ENCODE results near the gene TBX15.

The TBX15 gene

GRCh38 chr1:118985640-118986554 is 2.2 kb downstream of the TBX15 start:
- Histone ChIP-seq H3K9me3 (ENCODE audit: low read length) (peaks cover 8% of the 10 kb centered on the region), H3K27me3 (ENCODE audit: insufficient read depth, low read length) (peaks cover 100% of the 10 kb centered on the region), H3K4me3 (ENCODE audit: low read length) (no peak overlapping the region), H2AFZ (ENCODE audit: low read depth, low read length) (no peak overlapping the region), H3K36me3 (ENCODE audit: insufficient read depth, low read length) (no peaks in the 10 kb centered on the region), H3K4me1 (ENCODE audit: insufficient read depth, low read length) (peaks cover 13% of the 10 kb centered on the region)

GRCh38 chr1:118984722-118985639 is 3.2 kb downstream of the TBX15 start:
- Histone ChIP-seq H3K4me3 (ENCODE audit: low read length) (no peak overlapping the region), H3K4me1 (ENCODE audit: insufficient read depth, low read length) (peaks cover 13% of the 10 kb centered on the region), H3K27me3 (ENCODE audit: insufficient read depth, low read length) (peaks cover 99% of the 10 kb centered on the region)

GRCh38 chr1:118984086-118984721 is 3.9 kb downstream of the TBX15 start:
- no peak overlapping the region for H3K4me3 ChIP-seq (ENCODE audit: low read length)
- no peaks in the 10 kb centered on the region for H3K36me3 ChIP-seq (ENCODE audit: insufficient read depth, low read length)
- peaks cover 11% of the 10 kb centered on the region for H3K4me1 ChIP-seq (ENCODE audit: insufficient read depth, low read length)
- H2AFZ ChIP-seq (ENCODE audit: low read depth, low read length) = peak overlapping the region; percentile 31
- H3K9me3 ChIP-seq (ENCODE audit: low read length) = peaks cover 8% of the 10 kb centered on the region
- peaks cover 99% of the 10 kb centered on the region for H3K27me3 ChIP-seq (ENCODE audit: insufficient read depth, low read length)

More at GRCh38 chr1:118984722-118985639, 3.2 kb downstream of the TBX15 start:
- H3K36me3 ChIP-seq (ENCODE audit: insufficient read depth, low read length) = no peaks in the 10 kb centered on the region
- peaks cover 8% of the 10 kb centered on the region for H3K9me3 ChIP-seq (ENCODE audit: low read length)
- H2AFZ ChIP-seq (ENCODE audit: low read depth, low read length) = peak overlapping the region; percentile 31

- H3K27me3 ChIP-seq (ENCODE audit: insufficient read depth, low read length) = peaks cover 99% of the 10 kb centered on the region
- H2AFZ ChIP-seq (ENCODE audit: low read depth, low read length) = no peak overlapping the region
- peaks cover 8% of the 10 kb centered on the region for H3K9me3 ChIP-seq (ENCODE audit: low read length)
- H3K4me3 ChIP-seq (ENCODE audit: low read length) = no peak overlapping the region
- no peaks in the 10 kb centered on the region for H3K36me3 ChIP-seq (ENCODE audit: insufficient read depth, low read length)
- H3K4me1 ChIP-seq (ENCODE audit: insufficient read depth, low read length) = peaks cover 9% of the 10 kb centered on the region
These were observed 4.5 kb downstream of the TBX15 start for GRCh38 chr1:118983558-118984041.

DNA sequence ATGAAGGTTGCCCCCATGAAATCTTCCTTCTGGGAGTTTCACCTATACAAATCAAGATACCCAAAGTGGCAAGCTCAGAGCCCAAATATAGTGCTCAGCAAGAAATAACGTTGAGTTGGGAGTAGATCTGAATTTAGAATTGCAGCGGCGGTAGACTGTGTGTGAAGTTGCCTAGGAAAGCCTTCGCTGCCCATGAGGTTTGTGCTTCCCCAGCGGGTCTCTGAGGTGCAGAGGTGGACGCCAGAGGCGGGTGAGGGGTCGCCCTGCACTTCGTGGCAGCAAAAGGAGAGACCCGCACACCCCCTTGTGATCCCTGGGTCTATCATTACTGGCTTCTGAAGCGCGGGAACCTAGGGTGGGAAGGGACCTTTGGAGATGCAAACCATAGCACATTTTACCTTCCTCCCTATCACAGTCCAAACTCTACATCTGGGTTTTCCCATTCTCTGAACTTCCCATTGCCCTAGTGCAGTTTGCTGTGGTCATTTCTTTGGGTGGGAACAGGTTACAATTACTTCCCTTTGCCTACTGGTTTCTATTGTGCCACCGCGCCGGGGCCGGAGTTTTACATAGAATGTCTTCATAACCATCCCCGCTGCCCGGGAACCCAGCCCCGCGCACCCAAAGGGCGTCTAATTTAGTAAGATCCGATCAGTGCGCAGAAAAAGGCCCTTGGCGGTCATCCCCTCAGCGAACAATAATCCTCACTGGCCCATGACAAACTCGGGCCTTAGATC is 5.2 kb downstream of the TBX15 start:
- peaks cover 99% of the 10 kb centered on the region for H3K27me3 ChIP-seq (ENCODE audit: insufficient read depth, low read length)

DNA sequence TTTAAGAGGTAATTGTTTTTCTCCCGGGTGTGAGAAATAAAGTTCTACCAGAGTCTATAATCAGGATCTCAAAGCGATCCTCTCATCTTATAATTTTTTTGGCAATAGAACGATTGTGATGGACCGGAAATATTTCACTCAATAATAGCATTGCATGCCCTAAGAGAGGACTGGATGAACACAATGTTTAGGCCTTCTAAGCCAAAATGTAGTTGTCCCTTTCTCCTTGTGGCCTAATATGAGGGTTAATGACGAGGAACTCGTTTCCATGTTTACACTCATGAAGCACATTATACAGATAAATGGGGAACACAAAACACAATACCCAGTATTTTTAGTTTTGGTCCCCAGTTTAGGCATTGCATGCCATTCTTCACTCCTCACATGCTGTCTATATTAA is 5.9 kb downstream of the TBX15 start:
- Histone ChIP-seq H2AFZ (ENCODE audit: low read depth, low read length) (no peak overlapping the region), H3K27me3 (ENCODE audit: insufficient read depth, low read length) (peaks cover 99% of the 10 kb centered on the region), H3K4me3 (ENCODE audit: low read length) (no peak overlapping the region), H3K9me3 (ENCODE audit: low read length) (peaks cover 8% of the 10 kb centered on the region), H3K36me3 (ENCODE audit: insufficient read depth, low read length) (no peaks in the 10 kb centered on the region), H3K4me1 (ENCODE audit: insufficient read depth, low read length) (peaks cover 3% of the 10 kb centered on the region)

More for the DNA sequence above, 5.2 kb downstream of the TBX15 start:
- Histone ChIP-seq H3K9me3 (ENCODE audit: low read length) (peaks cover 8% of the 10 kb centered on the region), H2AFZ (ENCODE audit: low read depth, low read length) (no peak overlapping the region), H3K4me3 (ENCODE audit: low read length) (no peak overlapping the region), H3K4me1 (ENCODE audit: insufficient read depth, low read length) (peaks cover 8% of the 10 kb centered on the region), H3K36me3 (ENCODE audit: insufficient read depth, low read length) (no peaks in the 10 kb centered on the region)

DNA sequence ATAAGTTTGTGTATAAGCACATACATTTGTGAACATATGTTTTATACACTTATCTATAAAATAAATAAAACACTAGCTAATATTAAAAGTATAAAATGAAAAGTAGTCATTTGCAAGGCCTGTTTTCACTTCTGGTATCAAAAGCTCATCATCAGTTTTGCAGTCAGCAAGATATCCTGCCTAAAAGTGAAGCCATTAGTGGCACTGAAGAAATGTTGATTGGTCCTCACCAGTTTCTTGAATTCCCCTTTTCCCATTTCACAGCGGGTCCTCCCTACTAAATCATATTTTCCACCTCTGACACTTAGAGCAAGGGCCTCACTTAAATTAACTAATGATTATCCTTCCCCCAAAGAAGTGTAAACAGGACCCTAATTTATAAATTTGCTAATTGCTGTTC is 6.7 kb downstream of the TBX15 start:
- H3K9me3 ChIP-seq (ENCODE audit: low read length) = peaks cover 8% of the 10 kb centered on the region
- peaks cover 99% of the 10 kb centered on the region for H3K27me3 ChIP-seq (ENCODE audit: insufficient read depth, low read length)
- no peaks in the 10 kb centered on the region for H3K36me3 ChIP-seq (ENCODE audit: insufficient read depth, low read length)
- no peak overlapping the region for H3K4me3 ChIP-seq (ENCODE audit: low read length)
- H3K4me1 ChIP-seq (ENCODE audit: insufficient read depth, low read length) = no peaks in the 10 kb centered on the region
- no peak overlapping the region for H2AFZ ChIP-seq (ENCODE audit: low read depth, low read length)

- no peak overlapping the region for H2AFZ ChIP-seq (ENCODE audit: low read depth, low read length)
- peaks cover 99% of the 10 kb centered on the region for H3K27me3 ChIP-seq (ENCODE audit: insufficient read depth, low read length)
- no peak overlapping the region for H3K4me3 ChIP-seq (ENCODE audit: low read length)
- peaks cover 8% of the 10 kb centered on the region for H3K9me3 ChIP-seq (ENCODE audit: low read length)
- H3K4me1 ChIP-seq (ENCODE audit: insufficient read depth, low read length) = no peaks in the 10 kb centered on the region
- H3K36me3 ChIP-seq (ENCODE audit: insufficient read depth, low read length) = no peaks in the 10 kb centered on the region
These were observed 8.2 kb downstream of the TBX15 start for GRCh38 chr1:118979754-118980575.

- H3K4me1 ChIP-seq (ENCODE audit: insufficient read depth, low read length) = no peaks in the 10 kb centered on the region
- no peak overlapping the region for H2AFZ ChIP-seq (ENCODE audit: low read depth, low read length)
- no peak overlapping the region for H3K4me3 ChIP-seq (ENCODE audit: low read length)
- peaks cover 99% of the 10 kb centered on the region for H3K27me3 ChIP-seq (ENCODE audit: insufficient read depth, low read length)
- H3K9me3 ChIP-seq (ENCODE audit: low read length) = peaks cover 8% of the 10 kb centered on the region
- no peaks in the 10 kb centered on the region for H3K36me3 ChIP-seq (ENCODE audit: insufficient read depth, low read length)
These were observed 9.0 kb downstream of the TBX15 start for GRCh38 chr1:118978914-118979701.

DNA sequence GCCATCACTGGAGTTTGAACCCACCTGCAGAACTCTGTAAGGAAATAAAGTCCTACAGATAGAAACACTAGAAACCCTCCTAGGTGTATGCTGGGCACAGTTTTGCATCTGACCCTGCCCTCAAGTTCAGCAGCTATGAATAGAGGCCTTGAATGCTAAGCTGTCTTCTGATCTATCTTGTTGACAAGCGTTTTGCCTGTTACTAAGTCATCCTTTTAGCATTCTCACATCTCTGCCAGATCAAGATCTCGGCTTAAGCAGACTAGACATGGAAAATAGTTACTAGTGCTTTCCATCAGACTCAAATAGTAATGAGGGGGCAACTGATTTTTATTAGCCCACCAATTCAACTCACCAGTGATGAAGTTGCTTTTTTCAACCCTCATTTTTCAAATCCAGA is 10.5 kb downstream of the TBX15 start:
- Histone ChIP-seq H3K36me3 (ENCODE audit: insufficient read depth, low read length) (no peaks in the 10 kb centered on the region), H3K4me3 (ENCODE audit: low read length) (no peak overlapping the region), H2AFZ (ENCODE audit: low read depth, low read length) (no peak overlapping the region), H3K27me3 (ENCODE audit: insufficient read depth, low read length) (peaks cover 90% of the 10 kb centered on the region), H3K4me1 (ENCODE audit: insufficient read depth, low read length) (no peaks in the 10 kb centered on the region), H3K9me3 (ENCODE audit: low read length) (no peaks in the 10 kb centered on the region)

GRCh38 chr1:118974661-118975060 is 13.5 kb downstream of the TBX15 start:
- Histone ChIP-seq H3K4me3 (ENCODE audit: low read length) (no peak overlapping the region), H3K4me1 (ENCODE audit: insufficient read depth, low read length) (no peaks in the 10 kb centered on the region), H3K9me3 (ENCODE audit: low read length) (no peaks in the 10 kb centered on the region), H2AFZ (ENCODE audit: low read depth, low read length) (no peak overlapping the region), H3K27me3 (ENCODE audit: insufficient read depth, low read length) (peaks cover 62% of the 10 kb centered on the region), H3K36me3 (ENCODE audit: insufficient read depth, low read length) (no peaks in the 10 kb centered on the region)

Measured in neuron (in vitro differentiated cells).